T follicular helper cell (primary cell): ENCODE results near the gene KIRREL3.

Source experiments
- DNase-seq: peaks from one replicate; pipeline ENCODE4 v3.0.0-alpha.2; 2020; ENCODE audit warnings: low read depth

The KIRREL3 gene

DNA sequence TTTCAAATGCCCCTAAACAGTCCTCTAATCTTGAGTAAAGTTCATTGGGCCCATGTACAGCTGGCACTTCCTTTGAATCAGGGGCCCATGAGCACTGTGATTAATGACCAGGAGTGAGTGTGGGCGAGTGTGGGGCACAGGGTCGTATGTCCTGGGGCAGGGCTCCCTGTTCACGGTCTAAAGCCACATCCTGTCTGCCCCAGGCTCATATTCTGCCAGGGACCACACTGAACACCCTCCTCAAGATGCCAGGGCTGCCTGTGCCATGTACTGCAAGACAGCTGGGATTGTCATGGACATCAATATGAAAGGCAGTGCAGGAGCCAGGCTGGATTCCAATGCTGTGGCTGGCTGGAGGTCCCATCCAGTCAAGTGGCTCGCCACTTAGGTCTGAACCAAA is 130.5 kb downstream of the KIRREL3 start:
- DNase-seq, result no peak

DNA sequence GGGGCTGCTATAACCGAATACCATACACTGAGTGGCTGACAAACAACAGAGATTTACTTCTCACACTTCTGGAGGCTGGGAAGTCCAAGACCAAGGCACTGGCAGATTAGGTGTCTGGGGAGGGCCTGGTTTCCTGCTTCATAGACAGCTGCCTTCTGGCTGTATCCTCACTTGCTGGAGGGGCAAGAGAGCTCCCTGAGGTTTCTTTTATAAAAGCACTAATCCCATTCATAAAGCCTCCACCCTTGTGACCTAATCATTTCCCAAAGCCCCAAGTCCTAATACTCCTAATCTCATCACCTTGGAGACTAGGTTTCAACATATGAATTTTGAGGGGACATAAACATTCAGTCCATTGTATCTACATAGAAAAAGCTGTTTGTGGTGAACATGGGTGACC is 131.8 kb downstream of the KIRREL3 start:
- no peak for DNase-seq

DNA sequence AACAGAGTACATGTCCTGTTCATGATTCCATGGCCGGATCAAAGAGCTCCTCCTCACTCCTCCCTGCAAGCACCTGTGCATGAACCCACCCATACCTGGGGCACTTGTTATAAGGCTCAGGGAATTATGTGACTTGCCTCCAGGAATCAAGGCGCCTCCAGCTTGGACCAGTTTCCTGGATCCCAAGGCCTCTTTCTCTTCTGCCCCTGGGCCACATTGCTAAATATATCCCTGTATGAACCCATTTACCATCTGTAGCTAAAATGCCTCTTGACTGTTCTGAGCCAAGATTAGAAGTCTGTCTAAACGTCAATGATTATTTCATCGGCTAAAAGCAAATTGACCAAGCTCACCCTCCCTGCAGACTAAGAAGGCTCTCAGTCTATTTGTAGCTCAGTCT is 135.6 kb downstream of the KIRREL3 start:
- DNase-seq, result no peak

DNA sequence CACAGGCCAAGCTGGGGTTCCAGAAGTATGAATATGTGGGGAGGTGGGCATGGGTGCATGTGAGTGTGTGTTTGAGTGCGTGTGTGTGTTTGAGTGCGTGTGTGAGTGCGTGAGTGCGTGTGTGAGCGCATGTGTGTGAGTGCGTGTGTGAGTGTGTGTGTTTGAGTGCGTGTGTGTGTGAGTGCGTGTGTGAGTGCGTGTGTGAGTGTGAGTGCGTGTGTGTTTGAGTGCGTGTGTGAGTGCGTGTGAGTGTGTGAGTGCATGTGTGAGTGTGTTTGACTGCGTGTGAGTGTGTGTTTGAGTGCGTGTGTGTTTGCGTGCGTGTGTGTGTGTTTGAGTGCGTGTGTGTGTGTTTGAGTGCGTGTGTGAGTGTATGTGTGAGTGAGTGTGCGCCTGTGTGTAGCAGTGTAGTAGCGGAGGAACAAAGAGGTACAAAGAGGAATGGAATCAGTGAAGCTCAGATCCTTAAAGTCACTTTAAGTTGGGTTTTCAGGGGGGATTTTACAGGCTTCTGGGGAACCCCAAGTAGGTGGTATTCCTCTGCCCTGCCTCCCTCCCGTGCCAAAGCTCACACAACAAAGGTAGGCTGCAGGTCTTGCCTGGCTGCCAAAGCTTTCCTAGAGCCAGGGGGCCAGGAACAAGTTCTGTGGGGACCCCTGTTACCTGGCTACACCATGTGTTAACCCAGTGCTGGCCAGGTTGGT is 137.1 kb downstream of the KIRREL3 start:
- no peak for DNase-seq

DNA sequence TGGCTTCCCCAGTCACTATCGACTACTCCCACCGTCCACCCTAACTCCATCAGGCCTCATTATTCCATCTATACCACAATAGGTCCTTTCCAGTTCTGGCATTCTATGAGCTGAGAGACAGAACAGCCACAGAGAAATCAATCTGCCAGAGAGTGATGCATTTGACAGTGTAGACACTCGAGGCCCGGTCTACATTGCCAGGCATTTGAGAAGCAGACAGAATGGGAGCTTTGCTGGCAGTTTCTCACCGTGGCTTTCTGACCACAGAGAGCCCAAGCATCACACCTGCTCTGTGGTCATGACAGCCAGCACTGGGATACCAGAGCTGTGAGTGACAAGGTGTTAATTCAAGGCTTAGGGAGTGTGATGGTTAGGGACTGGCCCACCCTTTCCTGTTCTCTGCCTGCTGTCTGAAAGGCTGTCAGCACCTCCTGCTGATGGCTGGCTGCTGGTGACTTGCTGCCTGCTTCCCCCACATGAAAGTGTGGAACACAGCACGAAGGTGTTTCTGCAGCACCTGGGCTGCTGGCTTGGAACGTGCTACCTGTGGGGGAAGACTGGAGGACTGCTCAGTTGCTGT is 137.8 kb downstream of the KIRREL3 start:
- no peak for DNase-seq

DNA sequence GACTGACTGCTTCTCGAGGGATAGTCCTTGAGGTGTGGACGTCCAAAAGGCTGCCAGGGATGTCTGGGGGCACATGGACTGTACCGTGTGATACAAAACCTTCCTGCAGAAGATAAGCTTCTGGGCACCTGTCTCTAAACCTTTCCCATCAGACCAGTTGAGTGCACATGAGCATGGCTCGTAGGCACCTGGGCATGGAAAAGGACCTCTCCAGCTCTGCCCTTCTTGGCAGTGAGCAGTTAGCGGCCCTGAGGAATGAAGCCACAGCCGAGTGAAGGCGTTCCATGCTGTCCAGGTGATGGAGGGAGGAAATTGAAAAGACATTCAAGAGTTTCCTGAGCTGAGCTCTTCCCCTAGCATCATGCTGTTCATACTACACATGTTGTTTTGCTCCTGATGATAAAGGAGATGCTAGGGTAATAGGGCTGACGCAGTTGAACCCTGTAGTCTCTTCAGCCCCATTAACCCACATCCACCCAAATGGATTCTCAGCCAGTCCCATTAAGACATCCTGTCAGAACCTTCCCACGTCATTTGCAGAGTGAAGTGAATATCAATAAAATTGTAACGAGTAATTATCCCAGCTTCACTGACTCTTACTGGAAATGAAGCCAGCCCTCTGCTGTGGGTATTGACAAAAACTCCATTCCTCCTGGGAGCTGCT is 138.6 kb downstream of the KIRREL3 start:
- DNase-seq, result no peak

DNA sequence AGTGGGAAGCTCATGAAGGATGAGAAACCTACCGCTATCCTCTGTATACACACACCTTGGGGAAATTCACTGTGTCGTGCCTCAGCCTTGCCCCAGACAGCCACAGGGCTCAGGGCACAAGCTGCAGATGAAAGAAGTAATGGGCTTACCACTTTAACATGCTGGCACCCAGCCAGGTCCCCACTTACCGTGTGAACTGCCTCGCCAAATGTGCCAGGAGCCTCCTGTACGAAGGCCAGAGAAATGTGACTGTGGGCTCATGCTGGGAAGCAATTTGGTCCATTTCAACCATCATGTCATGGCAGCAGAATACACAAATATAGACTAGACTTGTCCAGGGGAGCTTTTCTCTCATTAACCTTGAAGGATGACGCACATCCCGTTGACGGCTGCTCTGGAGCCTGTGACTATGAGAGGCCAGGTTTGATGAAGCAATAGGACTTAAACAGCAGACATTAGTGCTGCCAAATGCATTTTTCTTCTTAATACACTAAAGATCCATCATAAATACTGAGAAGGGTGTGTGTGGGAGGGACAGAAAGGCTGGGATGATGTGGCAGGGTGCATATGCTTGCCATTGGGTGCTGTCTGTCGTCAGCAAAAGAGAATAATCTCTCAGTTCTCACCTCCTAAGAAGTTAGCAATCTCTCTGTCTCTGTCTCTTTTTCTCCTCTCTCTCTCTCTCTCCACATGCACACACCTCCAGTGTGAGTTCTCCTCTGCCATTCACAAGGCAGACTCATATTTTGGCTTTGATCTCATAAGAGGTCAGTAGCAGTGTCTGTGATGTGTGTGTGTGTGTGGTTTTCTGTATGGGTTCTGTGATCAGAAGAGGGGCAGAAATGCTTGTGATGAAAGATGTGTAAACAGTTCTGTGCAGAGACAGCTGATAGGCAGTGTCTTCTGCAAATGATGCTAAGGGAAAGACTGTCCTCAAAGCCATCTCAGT is 142.4 kb downstream of the KIRREL3 start:
- no peak for DNase-seq

DNA sequence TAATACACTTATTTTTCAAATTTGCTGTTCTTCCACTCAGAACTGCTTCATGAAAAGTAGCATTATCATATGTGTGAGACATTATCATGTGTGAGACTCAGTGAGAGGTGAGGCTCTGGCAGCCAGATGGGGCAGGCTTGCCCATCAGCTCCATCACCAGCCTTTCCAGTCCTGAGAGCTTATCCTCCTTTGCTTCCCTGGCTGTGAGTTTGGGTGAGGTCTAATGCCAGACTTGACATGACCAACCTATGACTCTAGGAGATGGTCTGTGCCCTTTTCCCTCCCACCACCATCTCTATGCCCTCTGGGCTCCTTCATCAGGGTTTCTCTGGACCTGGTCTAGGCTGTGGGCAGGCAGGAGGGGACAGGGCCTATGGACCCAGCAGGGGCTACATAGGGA is 145.0 kb downstream of the KIRREL3 start:
- no peak for DNase-seq

DNA sequence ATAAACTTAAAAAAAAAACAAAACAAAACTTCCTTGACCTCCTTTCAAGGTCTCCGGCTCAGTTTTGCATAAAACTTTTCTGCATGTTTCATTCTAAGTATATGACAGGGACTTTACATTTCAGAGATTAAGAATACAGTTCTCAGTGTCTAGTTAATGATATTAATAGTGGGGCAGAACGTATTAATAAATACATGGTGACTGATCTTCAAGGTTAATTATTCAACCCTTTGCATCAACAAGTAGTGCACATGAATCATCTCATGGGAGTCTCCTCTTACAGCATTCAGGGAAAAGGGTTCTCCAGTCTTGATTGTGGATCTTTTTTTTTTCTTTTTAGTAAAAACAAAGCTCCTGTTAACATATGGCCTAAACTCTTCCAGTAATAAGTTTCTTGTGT is 146.8 kb downstream of the KIRREL3 start:
- DNase-seq, result no peak

DNA sequence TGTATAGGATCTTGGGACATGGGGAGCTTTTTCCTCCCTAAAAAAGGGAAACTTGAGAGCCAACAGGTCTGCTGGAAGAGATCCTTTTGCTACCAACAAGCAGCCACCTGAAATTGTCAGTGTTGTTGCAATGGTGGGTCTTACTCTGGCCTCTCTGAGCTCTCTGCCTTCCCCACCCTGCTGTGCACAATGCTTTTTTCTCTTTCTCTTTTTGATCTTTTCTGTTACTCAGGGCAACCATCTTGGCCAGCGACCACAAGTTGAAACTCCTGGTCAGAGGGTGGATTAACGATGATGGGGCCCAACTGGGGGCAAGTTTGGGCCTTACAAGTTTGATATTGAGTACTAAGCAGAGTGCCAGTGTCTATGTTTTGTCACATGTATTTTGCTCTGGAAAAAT is 155.8 kb downstream of the KIRREL3 start:
- DNase-seq, result no peak

DNA sequence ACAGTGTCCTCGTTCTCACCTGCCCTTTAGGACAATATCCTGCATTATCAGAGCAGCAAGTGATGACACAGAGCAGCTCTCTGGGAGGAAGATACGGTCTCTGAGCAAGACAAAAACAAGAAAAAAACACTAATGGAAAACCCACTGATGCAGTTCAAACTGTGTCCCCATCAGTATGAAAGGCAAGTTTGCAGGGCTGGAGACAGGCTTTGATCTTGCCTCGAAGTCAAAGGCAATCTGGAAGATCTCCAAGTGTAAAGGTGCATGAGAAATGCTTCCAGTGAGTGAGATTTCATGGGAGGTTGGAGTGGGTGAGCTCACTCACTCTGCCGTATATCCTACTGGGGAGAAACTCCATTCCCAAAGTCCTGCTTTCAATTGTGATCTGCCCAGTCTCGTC is 157.5 kb downstream of the KIRREL3 start:
- DNase-seq, result no peak

DNA sequence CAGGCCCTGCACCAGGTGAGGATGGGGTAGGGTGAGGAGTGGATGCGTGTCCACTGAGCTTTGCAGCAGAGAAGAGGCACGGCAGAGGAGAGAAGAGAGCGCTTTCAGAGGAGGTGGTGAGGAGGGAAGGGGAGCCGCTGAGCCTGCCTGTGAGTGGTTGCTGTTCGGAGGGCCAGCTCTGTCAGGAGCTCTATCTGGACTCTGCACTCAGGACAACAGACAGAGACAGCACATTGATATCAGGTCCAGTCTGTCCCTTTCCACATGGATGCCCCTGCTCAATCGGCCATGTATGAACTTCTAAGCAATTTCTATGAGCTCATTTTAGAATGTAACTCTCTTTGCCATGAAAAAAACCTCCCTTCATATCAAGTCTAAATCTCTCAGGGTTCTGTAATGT is 158.6 kb downstream of the KIRREL3 start:
- DNase-seq, result no peak

DNA sequence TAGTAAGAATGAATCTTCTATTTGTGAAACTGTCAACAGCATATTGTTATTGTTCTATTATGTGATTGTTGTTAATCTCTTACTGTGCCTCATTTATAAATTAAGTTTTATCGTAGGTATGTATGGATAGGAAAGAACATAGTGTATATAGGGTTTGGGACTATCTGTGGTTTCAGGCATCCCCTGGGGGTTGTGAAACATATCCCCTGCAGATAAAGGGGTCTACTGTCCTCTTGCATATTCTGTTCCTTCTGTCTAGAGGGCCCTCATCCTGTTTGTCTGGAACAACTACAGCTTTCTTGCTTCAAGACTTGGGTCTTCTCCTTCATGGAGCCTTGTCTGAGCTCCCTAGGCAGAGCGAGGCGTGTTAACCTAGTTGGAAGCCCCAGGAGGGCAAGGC is 159.6 kb downstream of the KIRREL3 start:
- no peak for DNase-seq

DNA sequence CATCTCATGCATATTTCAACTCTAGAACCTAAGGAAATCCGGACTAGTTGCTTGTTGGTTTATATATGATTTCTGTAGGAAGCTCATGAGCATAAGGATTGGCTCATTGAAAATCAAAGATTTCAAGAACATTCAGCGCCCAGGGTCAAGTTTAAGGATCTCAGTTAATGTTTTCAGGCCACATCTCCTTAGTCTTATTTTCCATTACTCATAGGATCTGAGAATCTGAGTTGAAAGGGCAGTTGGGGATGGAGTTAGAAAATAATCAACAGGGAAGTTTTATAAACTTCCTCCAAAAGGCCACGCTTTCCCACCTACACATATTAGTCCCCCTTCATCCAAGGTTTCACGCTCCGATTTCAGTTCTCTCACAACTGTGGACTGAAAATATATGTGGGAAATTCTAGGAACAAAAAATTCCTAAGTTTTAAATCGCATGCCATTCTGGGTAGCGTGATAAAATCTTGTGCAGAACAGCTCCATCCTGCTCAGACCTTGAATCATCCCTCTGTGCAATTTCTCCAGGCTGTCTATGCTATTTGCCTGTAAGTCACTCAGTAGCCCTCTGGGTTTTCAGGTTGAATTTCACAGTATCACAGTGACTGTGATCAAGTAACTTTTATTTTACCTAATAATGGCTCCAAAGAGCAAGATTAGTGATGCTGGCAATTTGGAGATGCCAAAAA is 160.2 kb downstream of the KIRREL3 start:
- no peak for DNase-seq

DNA sequence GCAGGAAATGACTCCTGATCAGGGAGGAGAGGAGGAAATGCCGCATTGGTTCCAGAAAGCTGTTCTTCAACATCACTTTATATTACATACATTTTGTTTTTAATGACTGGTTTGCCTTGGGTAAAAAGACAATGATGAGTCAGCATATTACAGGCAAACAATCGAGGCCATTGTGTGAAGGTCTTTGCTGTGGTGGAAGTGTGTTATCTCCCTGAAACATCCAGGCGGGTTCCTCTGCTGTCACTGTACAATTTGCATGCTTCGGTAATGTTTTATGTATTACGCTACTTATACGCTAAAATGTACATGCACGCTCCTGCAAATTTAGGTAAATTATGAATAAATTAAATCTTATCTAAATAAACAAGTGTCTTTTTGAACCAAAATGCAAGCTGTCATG is 161.1 kb downstream of the KIRREL3 start:
- DNase-seq, result no peak

DNA sequence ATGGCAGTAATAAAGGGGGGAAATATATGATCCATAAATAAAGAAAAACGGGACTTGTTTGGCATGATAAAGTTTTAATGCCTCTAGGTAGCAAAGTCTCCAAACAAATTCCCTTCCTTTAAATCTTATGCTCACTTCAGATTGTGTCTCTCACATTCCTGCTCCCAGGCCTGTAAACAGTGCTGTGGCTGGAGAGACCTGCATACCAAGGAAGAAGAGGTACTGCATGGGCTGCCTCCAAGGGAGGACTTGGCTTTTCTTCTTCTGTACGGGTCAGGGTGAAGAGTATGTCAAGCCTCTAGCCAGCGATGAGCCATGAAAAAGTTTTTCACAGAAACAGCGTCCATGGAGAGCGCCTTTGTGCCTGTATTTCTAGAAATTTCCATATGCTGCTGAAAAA is 161.8 kb downstream of the KIRREL3 start:
- no peak for DNase-seq

DNA sequence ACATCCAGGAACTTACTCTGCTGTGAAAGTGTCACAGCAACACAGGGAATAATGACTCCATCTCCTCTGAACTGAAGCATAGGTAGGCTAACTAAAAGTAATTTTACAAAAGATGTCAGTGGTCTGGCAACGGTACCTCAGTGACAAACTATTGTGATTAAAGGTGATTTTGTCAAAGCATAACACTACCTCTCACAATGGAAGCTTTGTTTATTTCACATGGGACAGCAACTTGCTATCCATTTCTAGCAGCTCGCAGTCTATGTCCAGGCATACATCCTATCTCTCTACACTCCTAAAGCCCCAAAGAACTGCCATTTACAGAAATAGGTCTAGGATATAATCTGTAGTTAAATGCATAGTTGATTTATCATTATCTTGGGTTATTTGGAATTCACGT is 163.0 kb downstream of the KIRREL3 start:
- DNase-seq, result no peak

DNA sequence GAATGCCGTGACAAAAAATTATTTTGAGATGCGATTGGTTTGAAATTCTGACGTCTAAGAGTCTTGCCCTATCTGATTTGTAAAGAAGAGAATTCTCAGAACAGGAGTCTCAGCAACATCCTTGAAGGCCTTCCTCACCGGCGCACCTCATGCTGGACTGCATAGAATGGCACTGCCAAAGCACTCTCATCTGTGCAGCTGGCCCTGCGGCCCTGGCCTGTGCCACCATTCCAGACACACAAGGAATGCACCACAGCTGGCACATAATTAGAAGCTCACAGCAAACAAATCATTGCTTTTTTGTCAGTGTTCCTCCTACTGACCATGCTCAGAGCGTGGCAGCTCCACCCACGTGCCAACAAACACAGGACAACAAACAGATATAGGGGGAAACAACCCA is 166.0 kb downstream of the KIRREL3 start:
- DNase-seq, result no peak

DNA sequence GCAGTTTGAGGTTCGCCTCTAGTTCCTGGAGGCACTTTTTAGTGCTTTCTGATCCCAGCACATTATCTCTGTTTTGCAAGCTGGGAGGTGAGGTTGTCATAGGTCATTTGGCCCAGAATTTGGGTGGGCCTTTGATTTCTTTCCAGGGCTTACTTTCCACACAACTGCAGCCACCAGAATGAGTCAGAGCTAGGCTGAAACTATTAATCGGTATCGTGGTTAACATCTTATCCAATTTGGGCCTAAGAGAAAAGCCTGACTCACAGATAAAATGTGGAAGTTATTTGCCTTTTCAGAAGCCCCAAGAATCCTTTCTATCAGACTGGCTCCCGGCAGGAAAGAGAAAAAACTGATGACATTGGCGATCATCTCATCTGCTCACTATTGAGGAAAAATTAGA is 166.4 kb downstream of the KIRREL3 start:
- no peak for DNase-seq

DNA sequence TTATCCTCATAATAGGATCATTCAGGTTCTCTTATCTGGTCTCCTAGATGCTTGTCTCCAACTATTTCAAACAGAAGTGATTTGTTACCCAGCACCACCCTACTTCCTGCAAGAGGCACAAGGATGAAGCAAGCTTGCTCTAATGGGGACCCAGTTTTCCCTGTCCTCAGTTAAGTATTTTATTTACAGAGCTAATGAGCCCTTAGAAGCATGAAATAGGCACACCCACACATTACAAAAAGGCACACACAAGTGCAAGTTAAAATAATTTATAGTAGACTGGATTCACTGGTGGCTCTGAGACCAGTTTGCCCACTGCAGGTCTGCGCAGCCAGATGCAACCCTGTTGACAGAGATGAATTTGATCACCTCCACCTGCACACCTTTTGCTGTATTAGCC is 167.5 kb downstream of the KIRREL3 start:
- no peak for DNase-seq

DNA sequence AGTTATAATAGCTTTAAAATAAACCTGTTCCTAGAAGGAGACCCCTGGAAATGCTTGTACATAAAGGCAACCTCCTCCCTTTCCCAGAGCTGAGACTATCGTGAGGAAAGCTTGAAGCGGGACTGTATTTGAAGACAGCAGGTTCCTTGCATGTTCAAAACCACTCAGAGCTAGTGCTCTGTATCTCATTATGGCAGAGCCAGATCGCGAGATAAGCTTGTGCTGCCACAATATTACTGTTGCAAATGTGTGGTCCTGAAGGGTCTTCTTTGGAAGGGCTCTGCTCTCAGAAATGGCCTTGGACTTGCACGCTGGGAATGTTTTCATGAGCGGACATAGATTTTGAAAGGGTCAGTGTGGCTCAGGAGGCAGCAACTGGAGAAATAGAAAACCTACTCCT is 168.2 kb downstream of the KIRREL3 start:
- DNase-seq, result no peak

DNA sequence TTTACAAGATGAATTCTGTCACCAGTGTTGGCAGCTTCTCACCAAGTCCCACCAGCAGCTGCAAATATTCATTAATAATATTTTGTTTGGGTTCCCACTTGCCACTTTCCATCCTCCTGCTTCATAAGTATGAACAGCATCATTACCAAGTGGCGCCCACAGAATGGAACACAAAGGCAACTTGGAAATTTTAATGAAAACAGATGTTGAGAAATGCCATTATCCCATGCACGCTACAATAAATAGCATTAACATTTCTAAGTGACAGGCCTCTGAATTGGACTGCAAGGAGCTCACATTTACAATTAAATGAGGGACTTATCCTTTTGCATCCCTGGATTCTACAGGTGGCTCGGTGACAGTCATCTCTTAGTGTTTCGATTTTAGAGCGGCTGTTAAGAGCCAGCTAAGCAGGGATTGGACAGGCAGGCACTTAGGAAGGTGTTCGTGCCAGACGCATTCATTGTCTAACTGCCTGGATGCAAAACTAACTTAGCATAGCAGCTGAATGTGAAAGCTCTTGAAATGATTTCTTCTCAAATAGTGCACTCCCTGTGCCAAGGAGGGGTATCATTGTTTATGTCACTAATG is 170.3 kb downstream of the KIRREL3 start:
- no peak for DNase-seq
